Measurements from ENCODE around the gene FGD4.

FGD4 gene

GRCh38 chr12:32466986-32467711, 67.8 kb downstream of the FGD4 start:
- Histone ChIP-seq H3K18ac (ENCODE audit: low read depth in 1 of 2, low read length in 2 of 2) (no peak overlapping the region), H3K27me3 (ENCODE audit: control insufficient read depth in 1 of 2, insufficient read depth in 1 of 2, low read length in 2 of 2) (no peaks in the 10 kb centered on the region), H4K8ac (ENCODE audit: low read length) (no peak overlapping the region), H3K23ac (ENCODE audit: low read length in 2 of 2) (no peak overlapping the region), H3K27ac (ENCODE audit: low read length, poor library complexity, severe bottlenecking) (no peak overlapping the region), H2AFZ (ENCODE audit: low read depth, low read length) (no peak overlapping the region), H3K79me1 (replicated peaks; ENCODE audit: low read length, poor library complexity, severe bottlenecking) (peaks cover 6% of the 10 kb centered on the region), H3K4me3 (ENCODE audit: insufficient read depth in 1 of 2, low read depth in 1 of 2, low read length in 2 of 2) (no peak overlapping the region), H2AK5ac (ENCODE audit: low read length, severe bottlenecking) (no peak overlapping the region), H3K9me3 (ENCODE audit: control insufficient read depth, low read length) (no peaks in the 10 kb centered on the region), H2BK12ac (ENCODE audit: low read length in 2 of 2) (no peak overlapping the region), H2BK15ac (ENCODE audit: low read depth, poor library complexity, severe bottlenecking) (no peak overlapping the region), H2BK120ac (ENCODE audit: low read depth, low read length) (no peak overlapping the region), H3K36me3 (ENCODE audit: control insufficient read depth in 1 of 2, insufficient read depth in 2 of 2, low read depth in 1 of 2, low read length in 2 of 2) (no peaks in the 10 kb centered on the region), H3K4me1 (ENCODE audit: control insufficient read depth, insufficient read depth, low read depth, low read length) (peaks cover 4% of the 10 kb centered on the region), H2BK5ac (ENCODE audit: low read depth, low read length, poor library complexity, severe bottlenecking) (no peak overlapping the region), H3K14ac (ENCODE audit: low read length in 2 of 2) (no peak overlapping the region), H3K9ac (ENCODE audit: low read length) (no peak overlapping the region), H4K91ac (ENCODE audit: low read length) (no peak overlapping the region), H3K4me2 (ENCODE audit: low read length, poor library complexity, severe bottlenecking) (no peak overlapping the region), H3K4ac (ENCODE audit: low read depth in 1 of 2, low read length in 2 of 2) (no peak overlapping the region)
- no peak for DNase-seq
- no CpG with 5 or more reads among the region's 2 CpGs for whole genome bisulfite sequencing

GRCh38 chr12:32467959-32468863, 68.9 kb downstream of the FGD4 start:
- no peaks in the 10 kb centered on the region for H3K36me3 ChIP-seq (ENCODE audit: control insufficient read depth in 1 of 2, insufficient read depth in 2 of 2, low read depth in 1 of 2, low read length in 2 of 2)

GRCh38 chr12:32470936-32471470, 71.6 kb downstream of the FGD4 start:
- Histone ChIP-seq H2BK5ac (ENCODE audit: low read depth, low read length, poor library complexity, severe bottlenecking) (no peak overlapping the region), H3K4me3 (ENCODE audit: insufficient read depth in 1 of 2, low read depth in 1 of 2, low read length in 2 of 2) (no peak overlapping the region), H3K36me3 (ENCODE audit: control insufficient read depth in 1 of 2, insufficient read depth in 2 of 2, low read depth in 1 of 2, low read length in 2 of 2) (no peaks in the 10 kb centered on the region), H3K9ac (ENCODE audit: low read length) (no peak overlapping the region), H3K27ac (ENCODE audit: low read length, poor library complexity, severe bottlenecking) (no peak overlapping the region), H2BK12ac (ENCODE audit: low read length in 2 of 2) (no peak overlapping the region), H4K91ac (ENCODE audit: low read length) (no peak overlapping the region), H3K9me3 (ENCODE audit: control insufficient read depth, low read length) (no peaks in the 10 kb centered on the region), H2AK5ac (ENCODE audit: low read length, severe bottlenecking) (no peak overlapping the region), H2AFZ (ENCODE audit: low read depth, low read length) (no peak overlapping the region), H3K23ac (ENCODE audit: low read length in 2 of 2) (no peak overlapping the region), H3K4me1 (ENCODE audit: control insufficient read depth, insufficient read depth, low read depth, low read length) (peaks cover 4% of the 10 kb centered on the region), H3K4ac (ENCODE audit: low read depth in 1 of 2, low read length in 2 of 2) (no peak overlapping the region), H3K4me2 (ENCODE audit: low read length, poor library complexity, severe bottlenecking) (no peak overlapping the region), H3K14ac (ENCODE audit: low read length in 2 of 2) (no peak overlapping the region), H2BK15ac (ENCODE audit: low read depth, poor library complexity, severe bottlenecking) (no peak overlapping the region), H3K27me3 (ENCODE audit: control insufficient read depth in 1 of 2, insufficient read depth in 1 of 2, low read length in 2 of 2) (no peaks in the 10 kb centered on the region), H4K8ac (ENCODE audit: low read length) (no peak overlapping the region), H2BK120ac (ENCODE audit: low read depth, low read length) (no peak overlapping the region), H3K79me1 (replicated peaks; ENCODE audit: low read length, poor library complexity, severe bottlenecking) (peaks cover 5% of the 10 kb centered on the region), H3K18ac (ENCODE audit: low read depth in 1 of 2, low read length in 2 of 2) (no peak overlapping the region)
- 91% methylated on average over 1 of the region's 3 CpGs for WGBS
- DNase-seq, result no peak

More at GRCh38 chr12:32467959-32468863, 68.9 kb downstream of the FGD4 start:
- H4K8ac ChIP-seq (ENCODE audit: low read length), result no peak overlapping the region
- H3K9me3 ChIP-seq (ENCODE audit: control insufficient read depth, low read length), result no peaks in the 10 kb centered on the region
- H2AFZ ChIP-seq (ENCODE audit: low read depth, low read length), result no peak overlapping the region
- no peak overlapping the region for H3K18ac ChIP-seq (ENCODE audit: low read depth in 1 of 2, low read length in 2 of 2)
- peaks cover 4% of the 10 kb centered on the region for H3K4me1 ChIP-seq (ENCODE audit: control insufficient read depth, insufficient read depth, low read depth, low read length)
- H2BK120ac ChIP-seq (ENCODE audit: low read depth, low read length), result no peak overlapping the region
- no peak overlapping the region for H3K14ac ChIP-seq (ENCODE audit: low read length in 2 of 2)
- no peak overlapping the region for H2AK5ac ChIP-seq (ENCODE audit: low read length, severe bottlenecking)
- H3K27ac ChIP-seq (ENCODE audit: low read length, poor library complexity, severe bottlenecking), result no peak overlapping the region
- H2BK5ac ChIP-seq (ENCODE audit: low read depth, low read length, poor library complexity, severe bottlenecking), result no peak overlapping the region
- no peak overlapping the region for H3K4ac ChIP-seq (ENCODE audit: low read depth in 1 of 2, low read length in 2 of 2)
- H3K4me3 ChIP-seq (ENCODE audit: insufficient read depth in 1 of 2, low read depth in 1 of 2, low read length in 2 of 2), result no peak overlapping the region
- DNase-seq, result no peak
- H3K23ac ChIP-seq (ENCODE audit: low read length in 2 of 2), result no peak overlapping the region
- no peak overlapping the region for H2BK15ac ChIP-seq (ENCODE audit: low read depth, poor library complexity, severe bottlenecking)
- no peak overlapping the region for H3K9ac ChIP-seq (ENCODE audit: low read length)
- H2BK12ac ChIP-seq (ENCODE audit: low read length in 2 of 2), result no peak overlapping the region
- 93% methylated on average over 7 of the region's 10 CpGs for WGBS
- H3K79me1 ChIP-seq (replicated peaks; ENCODE audit: low read length, poor library complexity, severe bottlenecking), result peaks cover 6% of the 10 kb centered on the region
- H3K4me2 ChIP-seq (ENCODE audit: low read length, poor library complexity, severe bottlenecking), result no peak overlapping the region
- H4K91ac ChIP-seq (ENCODE audit: low read length), result no peak overlapping the region
- H3K27me3 ChIP-seq (ENCODE audit: control insufficient read depth in 1 of 2, insufficient read depth in 1 of 2, low read length in 2 of 2), result no peaks in the 10 kb centered on the region

DNA sequence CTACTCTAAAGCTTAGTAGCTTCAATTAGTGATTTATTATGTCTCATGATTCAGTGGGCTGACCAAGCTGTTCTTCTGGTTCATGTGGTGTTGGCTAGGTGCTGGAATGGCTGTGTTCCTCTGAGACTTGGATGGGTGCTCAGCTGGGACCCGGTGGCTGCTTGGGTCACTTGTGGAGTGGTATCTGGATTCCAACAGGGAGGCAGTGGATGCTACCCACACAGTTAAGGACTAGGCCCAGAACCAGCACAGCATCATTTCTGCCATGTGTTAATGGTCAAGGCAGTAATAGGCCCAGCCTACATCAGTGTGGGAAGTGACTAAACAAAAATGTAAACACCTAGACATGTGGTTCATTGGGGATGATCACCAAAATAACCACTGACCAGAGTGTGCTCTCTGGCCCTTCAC, 72.2 kb downstream of the FGD4 start:
- 93% methylated on average over 1 of the region's 1 CpG for WGBS
- Histone ChIP-seq H3K36me3 (ENCODE audit: control insufficient read depth in 1 of 2, insufficient read depth in 2 of 2, low read depth in 1 of 2, low read length in 2 of 2) (no peaks in the 10 kb centered on the region), H3K27me3 (ENCODE audit: control insufficient read depth in 1 of 2, insufficient read depth in 1 of 2, low read length in 2 of 2) (no peaks in the 10 kb centered on the region), H3K9ac (ENCODE audit: low read length) (no peak overlapping the region), H2AK5ac (ENCODE audit: low read length, severe bottlenecking) (no peak overlapping the region), H2BK15ac (ENCODE audit: low read depth, poor library complexity, severe bottlenecking) (no peak overlapping the region), H3K14ac (ENCODE audit: low read length in 2 of 2) (peak overlapping the region in 1 of 2 experiments; percentile 36), H2BK5ac (ENCODE audit: low read depth, low read length, poor library complexity, severe bottlenecking) (no peak overlapping the region), H2BK120ac (ENCODE audit: low read depth, low read length) (no peak overlapping the region), H4K91ac (ENCODE audit: low read length) (no peak overlapping the region), H2AFZ (ENCODE audit: low read depth, low read length) (no peak overlapping the region), H4K8ac (ENCODE audit: low read length) (no peak overlapping the region), H3K79me1 (replicated peaks; ENCODE audit: low read length, poor library complexity, severe bottlenecking) (peaks cover 2% of the 10 kb centered on the region), H3K9me3 (ENCODE audit: control insufficient read depth, low read length) (no peaks in the 10 kb centered on the region), H3K4me3 (ENCODE audit: insufficient read depth in 1 of 2, low read depth in 1 of 2, low read length in 2 of 2) (no peak overlapping the region), H3K4me2 (ENCODE audit: low read length, poor library complexity, severe bottlenecking) (no peak overlapping the region), H3K4me1 (ENCODE audit: control insufficient read depth, insufficient read depth, low read depth, low read length) (peaks cover 4% of the 10 kb centered on the region), H3K18ac (ENCODE audit: low read depth in 1 of 2, low read length in 2 of 2) (peak overlapping the region in 1 of 2 experiments; percentile 46), H3K23ac (ENCODE audit: low read length in 2 of 2) (no peak overlapping the region), H3K27ac (ENCODE audit: low read length, poor library complexity, severe bottlenecking) (no peak overlapping the region), H3K4ac (ENCODE audit: low read depth in 1 of 2, low read length in 2 of 2) (no peak overlapping the region), H2BK12ac (ENCODE audit: low read length in 2 of 2) (peak overlapping the region in 1 of 2 experiments; percentile 22)
- DNase-seq, result peak; percentile 74
